GM12878 (cell line): ENCODE measurements around the gene ABCF1. TPM values are rescaled to one million over a fixed set of nuclear protein-coding genes. Genes with fewer than 3 reads are reported as not detected.
A peak's percentile ranks its signal among the peaks of the same experiment; 100 is the strongest.

Source experiments
- BACH1 ChIP-seq: fragments of 450-650 bp; IDR thresholded peaks from 2 replicates; pipeline ENCODE4 v1.6.1; 2017; ENCODE audit warnings: mild to moderate bottlenecking, borderline replicate concordance
- CREM ChIP-seq: IDR thresholded peaks from 2 replicates; pipeline ENCODE4 v1.6.1; 2014; ENCODE audit warnings: antibody characterized with exemption, low read depth
- DPF2 ChIP-seq: fragments of 450-650 bp; IDR thresholded peaks from 2 replicates; pipeline ENCODE4 v1.6.1; 2017; ENCODE audit warnings: mild to moderate bottlenecking
- HDAC6 ChIP-seq: fragments of 200-600 bp; sonication (generic); IDR thresholded peaks from one replicate; pipeline ENCODE4 v1.8.0; 2017; ENCODE audit warnings: antibody characterized with exemption; ENCODE audit not compliant: unreplicated experiment
- IKZF1 ChIP-seq: fragments of 450-650 bp; conservative IDR thresholded peaks from 2 replicates; pipeline ENCODE4 v1.6.1; 2017; ENCODE audit warnings: antibody characterized with exemption, mild to moderate bottlenecking
- JUND ChIP-seq: IDR thresholded peaks from 2 replicates; pipeline ENCODE4 v1.6.1; 2012; ENCODE audit warnings: low read depth, mild to moderate bottlenecking, low read length, improper control_type of control experiment, moderate library complexity
- MEF2A ChIP-seq: IDR thresholded peaks from 2 replicates; pipeline ENCODE4 v1.6.1; 2011; ENCODE audit warnings: low read depth, mild to moderate bottlenecking, low read length, moderate library complexity; ENCODE audit not compliant: insufficient read depth
- MEF2B ChIP-seq: fragments of 450-650 bp; IDR thresholded peaks from 2 replicates; pipeline ENCODE4 v1.6.1; 2018; ENCODE audit warnings: mild to moderate bottlenecking, moderate library complexity; ENCODE audit not compliant: partially characterized antibody, poor library complexity, severe bottlenecking
- NFYB ChIP-seq: IDR thresholded peaks from 2 replicates; pipeline ENCODE4 v1.6.1; 2011; ENCODE audit warnings: low read depth, mild to moderate bottlenecking, low read length, improper control_type of control experiment, moderate library complexity; ENCODE audit not compliant: insufficient read depth
- PAX8 ChIP-seq: fragments of 450-650 bp; IDR thresholded peaks from 2 replicates; pipeline ENCODE4 v1.6.1; 2017; ENCODE audit warnings: mild to moderate bottlenecking, moderate library complexity
- POLR2AphosphoS5 ChIP-seq: IDR thresholded peaks from 2 replicates; pipeline ENCODE4 v1.6.1; 2011; ENCODE audit warnings: mild to moderate bottlenecking, low read length, inconsistent platforms
- RAD51 ChIP-seq: fragments of 450-650 bp; IDR thresholded peaks from 2 replicates; pipeline ENCODE4 v1.6.1; 2016; ENCODE audit warnings: moderate library complexity, mild to moderate bottlenecking, inconsistent platforms
- RCOR1 ChIP-seq: conservative IDR thresholded peaks from 2 replicates; pipeline ENCODE4 v1.6.1; 2012; ENCODE audit warnings: low read depth, low read length, improper control_type of control experiment
- SMAD1 ChIP-seq: fragments of 450-650 bp; IDR thresholded peaks from 2 replicates; pipeline ENCODE4 v1.6.1; 2018; ENCODE audit warnings: mild to moderate bottlenecking, low read depth; ENCODE audit not compliant: partially characterized antibody
- SMAD5 ChIP-seq: IDR thresholded peaks from 2 replicates; pipeline ENCODE4 v1.6.1; 2016; ENCODE audit warnings: antibody characterized with exemption, low read depth
- SMC3 ChIP-seq: IDR thresholded peaks from 2 replicates; pipeline ENCODE4 v1.6.1; 2011; ENCODE audit warnings: low read length, improper control_type of control experiment, borderline replicate concordance
- SP1 ChIP-seq: IDR thresholded peaks from one replicate; pipeline ENCODE4 v1.6.1; 2011; ENCODE audit warnings: low read depth, low read length
- STAT3 ChIP-seq: IDR thresholded peaks from 2 replicates; pipeline ENCODE4 v1.6.1; 2011; ENCODE audit warnings: low read depth, low read length, improper control_type of control experiment
- TARDBP ChIP-seq: IDR thresholded peaks from 2 replicates; pipeline ENCODE4 v1.6.1; 2016; ENCODE audit warnings: borderline replicate concordance
- TCF7 ChIP-seq: IDR thresholded peaks from 2 replicates; pipeline ENCODE4 v1.6.1; 2014; ENCODE audit warnings: antibody characterized with exemption, borderline replicate concordance
- ZNF207 ChIP-seq: fragments of 450-650 bp; IDR thresholded peaks from 2 replicates; pipeline ENCODE4 v1.6.1; 2014; ENCODE audit warnings: antibody characterized with exemption, mild to moderate bottlenecking, borderline replicate concordance
- polyA plus RNA-seq, 11 experiments: library from polyadenylated mRNA; depleted of rRNA in 4 of 11; unstranded in 6 of 11; stranded (reverse) in 5 of 11; fragments of >200 nt; fragmentation: Nextera tagmentation in 4 of 11; fragmentation: Illumina TruSeq in 1 of 11; extraction: Ambion mirVana in 4 of 11; extraction: Trizol in 1 of 11; gene quantifications; 1 replicate in 1 of 11; 2 replicates in 10 of 11; pipeline versions ENCODE4 v1.2.1 to v1.2.3, GENCODE V29; 2011 to 2016; ENCODE audit warnings: inconsistent platforms in 2 of 11, missing spikeins in 2 of 11, low read depth in 1 of 11
- total RNA-seq, 4 experiments: library from RNA; depleted of rRNA in 3 of 4; stranded (reverse); fragments of >200 nt in 3 of 4; fragmentation: Illumina TruSeq in 1 of 4; extraction: Trizol in 1 of 4; gene quantifications; 2 replicates each; pipeline versions ENCODE4 v1.2.1 to v1.2.3, GENCODE V29; 2013 to 2021
- TF ChIP-seq, protein P1 (sequence below): fragments of 450-650 bp; formaldehyde crosslinking; IDR thresholded peaks from 2 replicates; pipeline ENCODE4 v1.5.0; 2022; ENCODE audit warnings: mild to moderate bottlenecking, missing genetic modification characterization
- TF ChIP-seq, protein P2 (sequence below): fragments of 450-650 bp; IDR thresholded peaks from 2 replicates; pipeline ENCODE4 v1.6.1; 2016; ENCODE audit warnings: mild to moderate bottlenecking
- TF ChIP-seq, protein P3 (sequence below): IDR thresholded peaks from 2 replicates; pipeline ENCODE4 v1.6.1; 2012; ENCODE audit warnings: low read depth, low read length, improper control_type of control experiment
- TF ChIP-seq, protein P4 (sequence below): fragments of 450-650 bp; IDR thresholded peaks from 2 replicates; pipeline ENCODE4 v1.6.1; 2017; ENCODE audit warnings: borderline replicate concordance

ABCF1 gene
- total and polyA plus RNA-seq, 10 of the 15 experiments (the other 5 are each of a cell fraction or from before 2014, with no cell fraction given) = 21.3 to 79.6 (median 55.9) TPM

DNA sequence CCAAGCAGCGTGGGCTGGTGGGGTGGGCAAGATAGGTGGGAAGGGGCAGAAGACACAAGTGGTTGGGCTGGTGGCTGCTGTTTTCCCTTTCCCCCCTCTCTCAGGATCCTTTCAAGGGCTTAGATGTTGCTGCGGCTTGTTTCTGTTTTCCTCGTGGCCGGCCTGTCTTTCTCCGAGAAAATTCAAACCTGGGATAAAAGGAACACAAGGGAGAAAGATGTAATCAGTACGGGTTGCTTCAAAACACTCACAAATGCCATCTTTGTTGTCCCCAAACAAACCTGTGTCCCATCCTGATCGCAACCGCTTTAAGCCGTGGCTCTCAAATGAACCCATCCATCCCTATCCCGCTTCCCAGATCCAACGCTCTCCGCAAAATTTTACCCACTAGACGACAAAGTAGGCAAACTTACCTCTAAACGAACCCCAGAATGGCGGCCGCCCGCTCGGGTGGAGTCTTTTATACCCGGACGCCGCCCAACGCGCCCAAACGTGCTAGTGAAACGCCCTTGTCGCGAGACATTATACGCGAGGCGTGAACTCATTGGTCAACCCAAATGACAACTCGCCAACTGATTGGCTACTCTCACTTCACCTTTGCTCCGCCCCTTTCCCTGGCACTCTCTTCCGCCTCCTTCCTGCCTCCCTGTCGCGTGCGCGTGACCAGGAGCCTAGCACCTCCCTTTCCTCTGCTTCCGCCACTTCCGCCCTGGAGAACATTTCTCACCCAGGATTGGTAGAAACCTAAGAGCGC, 45.7 kb downstream of the ABCF1 start, which contains the start of gene PPP1R10 (continued):
- TF ChIP-seq, protein P1, sequence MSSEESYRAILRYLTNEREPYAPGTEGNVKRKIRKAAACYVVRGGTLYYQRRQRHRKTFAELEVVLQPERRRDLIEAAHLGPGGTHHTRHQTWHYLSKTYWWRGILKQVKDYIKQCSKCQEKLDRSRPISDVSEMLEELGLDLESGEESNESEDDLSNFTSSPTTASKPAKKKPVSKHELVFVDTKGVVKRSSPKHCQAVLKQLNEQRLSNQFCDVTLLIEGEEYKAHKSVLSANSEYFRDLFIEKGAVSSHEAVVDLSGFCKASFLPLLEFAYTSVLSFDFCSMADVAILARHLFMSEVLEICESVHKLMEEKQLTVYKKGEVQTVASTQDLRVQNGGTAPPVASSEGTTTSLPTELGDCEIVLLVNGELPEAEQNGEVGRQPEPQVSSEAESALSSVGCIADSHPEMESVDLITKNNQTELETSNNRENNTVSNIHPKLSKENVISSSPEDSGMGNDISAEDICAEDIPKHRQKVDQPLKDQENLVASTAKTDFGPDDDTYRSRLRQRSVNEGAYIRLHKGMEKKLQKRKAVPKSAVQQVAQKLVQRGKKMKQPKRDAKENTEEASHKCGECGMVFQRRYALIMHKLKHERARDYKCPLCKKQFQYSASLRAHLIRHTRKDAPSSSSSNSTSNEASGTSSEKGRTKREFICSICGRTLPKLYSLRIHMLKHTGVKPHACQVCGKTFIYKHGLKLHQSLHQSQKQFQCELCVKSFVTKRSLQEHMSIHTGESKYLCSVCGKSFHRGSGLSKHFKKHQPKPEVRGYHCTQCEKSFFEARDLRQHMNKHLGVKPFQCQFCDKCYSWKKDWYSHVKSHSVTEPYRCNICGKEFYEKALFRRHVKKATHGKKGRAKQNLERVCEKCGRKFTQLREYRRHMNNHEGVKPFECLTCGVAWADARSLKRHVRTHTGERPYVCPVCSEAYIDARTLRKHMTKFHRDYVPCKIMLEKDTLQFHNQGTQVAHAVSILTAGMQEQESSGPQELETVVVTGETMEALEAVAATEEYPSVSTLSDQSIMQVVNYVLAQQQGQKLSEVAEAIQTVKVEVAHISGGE (CRISPR knock-in tag) = peak; percentile 64; the same call in 1 of the 2 replicates
- TF ChIP-seq MEF2B = no peak
- TF ChIP-seq ZNF207 = peak; percentile 91
- TF ChIP-seq RCOR1 = 0 out of 2 replicates have a peak, but pooled peaks have one; percentile 27
- TF ChIP-seq MEF2A = 0 out of 2 replicates have a peak, but pooled peaks have one; percentile 44
- TF ChIP-seq SMC3 = no peak
- TF ChIP-seq, protein P2, sequence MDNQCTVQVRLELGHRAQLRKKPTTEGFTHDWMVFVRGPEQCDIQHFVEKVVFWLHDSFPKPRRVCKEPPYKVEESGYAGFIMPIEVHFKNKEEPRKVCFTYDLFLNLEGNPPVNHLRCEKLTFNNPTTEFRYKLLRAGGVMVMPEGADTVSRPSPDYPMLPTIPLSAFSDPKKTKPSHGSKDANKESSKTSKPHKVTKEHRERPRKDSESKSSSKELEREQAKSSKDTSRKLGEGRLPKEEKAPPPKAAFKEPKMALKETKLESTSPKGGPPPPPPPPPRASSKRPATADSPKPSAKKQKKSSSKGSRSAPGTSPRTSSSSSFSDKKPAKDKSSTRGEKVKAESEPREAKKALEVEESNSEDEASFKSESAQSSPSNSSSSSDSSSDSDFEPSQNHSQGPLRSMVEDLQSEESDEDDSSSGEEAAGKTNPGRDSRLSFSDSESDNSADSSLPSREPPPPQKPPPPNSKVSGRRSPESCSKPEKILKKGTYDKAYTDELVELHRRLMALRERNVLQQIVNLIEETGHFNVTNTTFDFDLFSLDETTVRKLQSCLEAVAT = peak; percentile 99
- TF ChIP-seq IKZF1 = no peak; the same call in 1 of the 2 replicates
- TF ChIP-seq JUND = no peak
- TF ChIP-seq SMAD5 = peak; percentile 99
- peak; percentile 96 for TF ChIP-seq BACH1
- TF ChIP-seq, protein P3, sequence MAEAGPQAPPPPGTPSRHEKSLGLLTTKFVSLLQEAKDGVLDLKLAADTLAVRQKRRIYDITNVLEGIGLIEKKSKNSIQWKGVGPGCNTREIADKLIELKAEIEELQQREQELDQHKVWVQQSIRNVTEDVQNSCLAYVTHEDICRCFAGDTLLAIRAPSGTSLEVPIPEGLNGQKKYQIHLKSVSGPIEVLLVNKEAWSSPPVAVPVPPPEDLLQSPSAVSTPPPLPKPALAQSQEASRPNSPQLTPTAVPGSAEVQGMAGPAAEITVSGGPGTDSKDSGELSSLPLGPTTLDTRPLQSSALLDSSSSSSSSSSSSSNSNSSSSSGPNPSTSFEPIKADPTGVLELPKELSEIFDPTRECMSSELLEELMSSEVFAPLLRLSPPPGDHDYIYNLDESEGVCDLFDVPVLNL = no peak
- peak; percentile 92 for TF ChIP-seq HDAC6
- peak; percentile 91 for TF ChIP-seq CREM
- TF ChIP-seq DPF2 = peak; percentile 21
- TF ChIP-seq POLR2AphosphoS5 = peak; percentile 100
- TF ChIP-seq SMAD1 = peak; percentile 100
- TF ChIP-seq TCF7 = no peak
- TF ChIP-seq RAD51 = peak; percentile 86
- TF ChIP-seq PAX8 = peak; percentile 97
- TF ChIP-seq, protein P4, sequence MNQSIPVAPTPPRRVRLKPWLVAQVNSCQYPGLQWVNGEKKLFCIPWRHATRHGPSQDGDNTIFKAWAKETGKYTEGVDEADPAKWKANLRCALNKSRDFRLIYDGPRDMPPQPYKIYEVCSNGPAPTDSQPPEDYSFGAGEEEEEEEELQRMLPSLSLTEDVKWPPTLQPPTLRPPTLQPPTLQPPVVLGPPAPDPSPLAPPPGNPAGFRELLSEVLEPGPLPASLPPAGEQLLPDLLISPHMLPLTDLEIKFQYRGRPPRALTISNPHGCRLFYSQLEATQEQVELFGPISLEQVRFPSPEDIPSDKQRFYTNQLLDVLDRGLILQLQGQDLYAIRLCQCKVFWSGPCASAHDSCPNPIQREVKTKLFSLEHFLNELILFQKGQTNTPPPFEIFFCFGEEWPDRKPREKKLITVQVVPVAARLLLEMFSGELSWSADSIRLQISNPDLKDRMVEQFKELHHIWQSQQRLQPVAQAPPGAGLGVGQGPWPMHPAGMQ = peak; percentile 72
- peak; percentile 74 for TF ChIP-seq NFYB
- TF ChIP-seq TARDBP = no peak
- TF ChIP-seq SP1 = peak; percentile 88
- TF ChIP-seq STAT3 = 0 out of 2 replicates have a peak, but pooled peaks have one; percentile 15
